Ovary (tissue), 3 donors: ENCODE measurements around the gene HTRA3.

Source experiments
- CTCF ChIP-seq, 3 donors: fragments of 450-650 bp in 2 of 3; fragments of 200-600 bp in 1 of 3; IDR thresholded peaks; one replicate each; pipeline versions ENCODE4 v1.5.1 to v1.8.0; 2016 to 2022; ENCODE audit warnings: antibody characterized with exemption in 3 of 3, mild to moderate bottlenecking in 1 of 3
- EP300 ChIP-seq: sonication (generic); formaldehyde crosslinking; IDR thresholded peaks from one replicate; pipeline ENCODE4 v1.6.1; 2017; ENCODE audit warnings: antibody characterized with exemption
- POLR2A ChIP-seq: fragments of 450-650 bp; IDR thresholded peaks from one replicate; pipeline ENCODE4 v1.6.1; 2017; ENCODE audit warnings: antibody characterized with exemption, mild to moderate bottlenecking, moderate library complexity
- donor health status: DM: no; HTN: no; CAD: no.

- no peak for TF ChIP-seq CTCF (IDR thresholded peaks at IDR 0.05)
- TF ChIP-seq POLR2A: no peak
- TF ChIP-seq EP300: no peak
These were observed 14.1 kb downstream of the HTRA3 start for GRCh38 chr4:8283631-8284121.
